Endothelial cell of umbilical vein (primary cell): ENCODE measurements around the gene PRRX2. TPM values are rescaled to one million over a fixed set of nuclear protein-coding genes. Genes with fewer than 3 reads are reported as not detected.

ENCODE experiments used
- BruUV-seq: library from RNA; stranded (reverse); fragments of 400-500 nt; replicated peaks from 2 replicates; lab custom pipeline; 2021; lab: Mats Ljungman, UMichigan
- CTCF ChIA-PET: fragments of 300-600, 350-600 bp; sonication (Branson Sonifier 250); formaldehyde crosslinking; loops from one replicate; lab custom pipeline; 2021; ENCODE audit warnings: antibody characterized with exemption, inconsistent platforms; lab: Charles Lee
- POLR2A ChIA-PET: fragments of 300-600, 350-600 bp; sonication (Branson Sonifier 250); formaldehyde crosslinking; loops from one replicate; lab custom pipeline; 2021; ENCODE audit warnings: antibody characterized with exemption, inconsistent platforms; lab: Charles Lee
- DNase-seq: peaks from one replicate; pipeline ENCODE4 v3.0.0-alpha.2; 2011; ENCODE audit warnings: low read depth, low spot score
- FAIRE-seq: peaks from 2 replicates; lab custom pipeline; 2011; peaks lifted over from hg19 to GRCh38; lab: Jason Lieb, UNC
- H2AFZ ChIP-seq: 2 replicates; pipeline ENCODE4 v1.6.0; 2012; ENCODE audit warnings: low read depth, low read length, control low read depth, inconsistent platforms
- H3K27ac ChIP-seq: 2 replicates; pipeline ENCODE4 v1.5.1; 2011; ENCODE audit warnings: low read depth, mild to moderate bottlenecking, control low read depth, low read length, moderate library complexity; ENCODE audit not compliant: insufficient read depth
- H3K27me3 ChIP-seq, 2 experiments: 2 replicates each; pipeline versions ENCODE4 v1.6.0 to v1.6.1; 2011; ENCODE audit warnings: low read length in 2 of 2, mixed read lengths in 1 of 2; ENCODE audit not compliant: control insufficient read depth in 2 of 2, insufficient read depth in 2 of 2
- H3K36me3 ChIP-seq, 2 experiments: 2 replicates in 1 of 2; 3 replicates in 1 of 2; pipeline ENCODE4 v1.5.1; 2011; ENCODE audit warnings: low read length in 2 of 2, mild to moderate bottlenecking in 1 of 2, moderate library complexity in 1 of 2; ENCODE audit not compliant: control insufficient read depth in 2 of 2, insufficient read depth in 2 of 2; ENCODE audit errors: extremely low read depth in 1 of 2
- H3K4me1 ChIP-seq: 3 replicates; pipeline ENCODE4 v1.5.1; 2011; ENCODE audit warnings: mild to moderate bottlenecking, low read length; ENCODE audit not compliant: control insufficient read depth, insufficient read depth; ENCODE audit errors: extremely low read depth
- H3K4me2 ChIP-seq: 2 replicates; pipeline ENCODE4 v1.6.1; 2011; ENCODE audit warnings: low read length, control low read depth, mixed read lengths; ENCODE audit not compliant: insufficient read depth
- H3K4me3 ChIP-seq, 3 experiments: fragments of 200-600 bp in 1 of 3; sonication (generic), shearing (Covaris generic) in 1 of 3; replicated peaks in 1 of 3; 2 replicates each; pipeline ENCODE4 v1.5.1; 2011 to 2016; ENCODE audit warnings: control low read depth in 3 of 3, low read length in 3 of 3, mild to moderate bottlenecking in 2 of 3, inconsistent platforms in 1 of 3, low read depth in 1 of 3, moderate library complexity in 1 of 3; ENCODE audit not compliant: insufficient read depth in 1 of 3
- H3K79me2 ChIP-seq: 2 replicates; pipeline ENCODE4 v1.6.0; 2012; ENCODE audit warnings: low read length, inconsistent platforms; ENCODE audit not compliant: control insufficient read depth, insufficient read depth
- H3K9ac ChIP-seq: replicated peaks from 2 replicates; pipeline ENCODE3; 2011; ENCODE audit warnings: low read length, control low read depth; ENCODE audit not compliant: insufficient read depth; ENCODE audit errors: extremely low read depth
- H3K9me1 ChIP-seq: replicated peaks from 3 replicates; pipeline ENCODE4 v1.6.0; 2011; ENCODE audit warnings: mild to moderate bottlenecking, low read length; ENCODE audit not compliant: control insufficient read depth, insufficient read depth; ENCODE audit errors: extremely low read depth
- H3K9me3 ChIP-seq: replicated peaks from 2 replicates; pipeline ENCODE4 v1.5.1; 2012; ENCODE audit warnings: low read length, inconsistent platforms; ENCODE audit not compliant: control insufficient read depth, insufficient read depth
- H4K20me1 ChIP-seq: replicated peaks from 2 replicates; pipeline ENCODE3; 2011; ENCODE audit warnings: mild to moderate bottlenecking, low read length; ENCODE audit not compliant: control insufficient read depth, insufficient read depth; ENCODE audit errors: extremely low read depth
- EZH2 ChIP-seq: IDR thresholded peaks from 2 replicates; pipeline ENCODE4 v1.6.1; 2012; ENCODE audit warnings: borderline replicate concordance, low read depth, mild to moderate bottlenecking, moderate library complexity, low read length, inconsistent platforms; ENCODE audit not compliant: severe bottlenecking
- FOS ChIP-seq: IDR thresholded peaks from 2 replicates; pipeline ENCODE4 v1.6.1; 2011; ENCODE audit warnings: mild to moderate bottlenecking, low read length, moderate library complexity, borderline replicate concordance; ENCODE audit not compliant: insufficient read depth
- GATA2 ChIP-seq: IDR thresholded peaks from 2 replicates; pipeline ENCODE4 v1.7.0; 2011; ENCODE audit warnings: low read depth, mild to moderate bottlenecking, moderate library complexity, mixed read lengths, low read length; ENCODE audit not compliant: insufficient read length, insufficient read depth
- JUN ChIP-seq: IDR thresholded peaks from 2 replicates; pipeline ENCODE4 v1.6.1; 2011; ENCODE audit warnings: borderline replicate concordance, low read depth; ENCODE audit not compliant: insufficient read length, insufficient read depth
- MYC ChIP-seq: IDR thresholded peaks from one replicate; pipeline ENCODE4 v1.6.1; 2011; ENCODE audit warnings: mild to moderate bottlenecking, low read depth, low read length
- POLR2A ChIP-seq: IDR thresholded peaks from 2 replicates; pipeline ENCODE4 v1.6.1; 2012; ENCODE audit warnings: low read depth, mild to moderate bottlenecking, control low read depth, low read length
- POLR2AphosphoS5 ChIP-seq: IDR thresholded peaks from 2 replicates; pipeline ENCODE4 v1.6.1; 2012; ENCODE audit warnings: low read depth, mild to moderate bottlenecking, control low read depth, low read length, moderate library complexity; ENCODE audit not compliant: insufficient read depth
- dilution Hi-C: fragments of 300-500 bp; cut with MboI; formaldehyde crosslinking; loops from one replicate; pipeline ENCODE4 v1.15.0; 2019; ENCODE audit warnings: low sequenced_read_pairs; ENCODE audit not compliant: extremely low pct_ligation_motif_present
- intact Hi-C: fragments of 100-400 bp; cut with micrococcal nuclease; formaldehyde crosslinking; loops from one replicate; pipeline ENCODE4 v1.10.0; 2022
- polyA plus RNA-seq, 4 experiments: library from polyadenylated mRNA; depleted of rRNA in 3 of 4; stranded (reverse) in 3 of 4; unstranded in 1 of 4; fragments of >200 nt; gene quantifications; 2 replicates each; pipeline versions ENCODE4 v1.2.1 to v1.2.3, GENCODE V29; 2011 to 2012; ENCODE audit warnings: missing spikeins in 1 of 4
- total RNA-seq: library from RNA; stranded (reverse); gene quantifications from 2 replicates; pipeline ENCODE4 v1.2.3, GENCODE V29; 2021
- TF ChIP-seq, protein P1 (sequence below), 2 donors: IDR thresholded peaks; 1 replicate in 1 of 2; 2 replicates in 1 of 2; pipeline ENCODE4 v1.5.1; 2011; ENCODE audit warnings: low read length in 2 of 2, mild to moderate bottlenecking in 2 of 2, moderate library complexity in 2 of 2, control low read depth in 1 of 2, inconsistent platforms in 1 of 2, low read depth in 1 of 2; ENCODE audit not compliant: insufficient read depth in 1 of 2; ENCODE audit errors: extremely low read depth in 1 of 2
- TF ChIP-seq, protein P2 (sequence below): IDR thresholded peaks from 2 replicates; pipeline ENCODE4 v1.6.1; 2011; ENCODE audit not compliant: insufficient read depth, insufficient read length

PRRX2 gene
- total and polyA plus RNA-seq, 2 donors (not counting 3 experiments of a cell fraction or from before 2014, with no cell fraction given) = 0.19 to 0.77 TPM

DNA sequence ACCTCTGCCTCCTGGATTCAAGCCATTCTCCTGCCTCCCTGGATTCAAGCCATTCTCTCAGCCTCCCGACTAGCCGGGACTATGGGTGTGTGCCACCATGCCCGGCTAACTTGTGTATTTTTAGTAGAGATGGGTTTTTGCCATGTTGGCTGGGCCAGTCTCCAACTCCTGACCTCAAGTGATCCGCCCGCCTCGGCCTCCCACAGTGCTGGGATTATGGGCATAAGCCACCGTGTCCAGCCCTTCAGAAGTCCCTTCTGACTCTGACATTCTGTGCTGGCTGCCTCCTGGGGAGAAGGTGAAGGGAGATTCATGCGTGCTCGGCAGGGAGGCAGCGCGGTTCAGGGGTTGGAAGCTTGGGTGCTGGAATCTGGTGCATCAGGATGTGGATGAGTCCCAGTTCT is 28.8 kb downstream of the PRRX2 start:
- dilution Hi-C loops = no loop called here
- no peak for FAIRE-seq
- ChIA-PET POLR2A (no interaction called here), CTCF (no interaction called here)
- TF ChIP-seq, protein P1, sequence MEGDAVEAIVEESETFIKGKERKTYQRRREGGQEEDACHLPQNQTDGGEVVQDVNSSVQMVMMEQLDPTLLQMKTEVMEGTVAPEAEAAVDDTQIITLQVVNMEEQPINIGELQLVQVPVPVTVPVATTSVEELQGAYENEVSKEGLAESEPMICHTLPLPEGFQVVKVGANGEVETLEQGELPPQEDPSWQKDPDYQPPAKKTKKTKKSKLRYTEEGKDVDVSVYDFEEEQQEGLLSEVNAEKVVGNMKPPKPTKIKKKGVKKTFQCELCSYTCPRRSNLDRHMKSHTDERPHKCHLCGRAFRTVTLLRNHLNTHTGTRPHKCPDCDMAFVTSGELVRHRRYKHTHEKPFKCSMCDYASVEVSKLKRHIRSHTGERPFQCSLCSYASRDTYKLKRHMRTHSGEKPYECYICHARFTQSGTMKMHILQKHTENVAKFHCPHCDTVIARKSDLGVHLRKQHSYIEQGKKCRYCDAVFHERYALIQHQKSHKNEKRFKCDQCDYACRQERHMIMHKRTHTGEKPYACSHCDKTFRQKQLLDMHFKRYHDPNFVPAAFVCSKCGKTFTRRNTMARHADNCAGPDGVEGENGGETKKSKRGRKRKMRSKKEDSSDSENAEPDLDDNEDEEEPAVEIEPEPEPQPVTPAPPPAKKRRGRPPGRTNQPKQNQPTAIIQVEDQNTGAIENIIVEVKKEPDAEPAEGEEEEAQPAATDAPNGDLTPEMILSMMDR (IDR thresholded peaks at IDR 0.05; ENCODE audit: extremely low read depth in 1 of 2, insufficient read depth in 1 of 2, low read depth in 1 of 2, low read length in 2 of 2) = no peak
- TF ChIP-seq MYC (no peak), POLR2AphosphoS5 (no peak), POLR2A (no peak), FOS (no peak), EZH2 (no peak), JUN (no peak), GATA2 (no peak)
- TF ChIP-seq, protein P2, sequence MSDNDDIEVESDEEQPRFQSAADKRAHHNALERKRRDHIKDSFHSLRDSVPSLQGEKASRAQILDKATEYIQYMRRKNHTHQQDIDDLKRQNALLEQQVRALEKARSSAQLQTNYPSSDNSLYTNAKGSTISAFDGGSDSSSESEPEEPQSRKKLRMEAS = no peak
- Histone ChIP-seq H3K9me3 (no peaks in the 10 kb centered on the region), H3K4me1 (peaks cover 5% of the 10 kb centered on the region), H3K27me3 (peaks cover 8 to 13% of the 10 kb centered on the region in 2 experiments), H3K36me3 (no peaks in the 10 kb centered on the region), H3K79me2 (no peaks in the 10 kb centered on the region), H3K4me3 (no peak overlapping the region), H3K9ac (no peak overlapping the region), H3K27ac (no peak overlapping the region), H3K9me1 (no peaks in the 10 kb centered on the region), H3K4me2 (no peak overlapping the region), H4K20me1 (no peaks in the 10 kb centered on the region), H2AFZ (no peak overlapping the region)
- no peak for DNase-seq
- intact Hi-C loops = no loop called here
- BruUV-seq = no TSS peak
